GM19397 (cell line): Measurements from ENCODE around the gene PIKFYVE.
"Not testable (repeated sequence)": the region's sequence is repeated elsewhere in the genome, so short reads cannot be mapped to it uniquely, and the experiment has no call there.

Experiments
- ATAC-seq: cut with Tn5 transposase; IDR thresholded peaks from one replicate; pipeline ENCODE4 v1.9.1; 2021; ENCODE audit warnings: mild to moderate bottlenecking, moderate library complexity; ENCODE audit not compliant: unreplicated experiment

Gene PIKFYVE

DNA sequence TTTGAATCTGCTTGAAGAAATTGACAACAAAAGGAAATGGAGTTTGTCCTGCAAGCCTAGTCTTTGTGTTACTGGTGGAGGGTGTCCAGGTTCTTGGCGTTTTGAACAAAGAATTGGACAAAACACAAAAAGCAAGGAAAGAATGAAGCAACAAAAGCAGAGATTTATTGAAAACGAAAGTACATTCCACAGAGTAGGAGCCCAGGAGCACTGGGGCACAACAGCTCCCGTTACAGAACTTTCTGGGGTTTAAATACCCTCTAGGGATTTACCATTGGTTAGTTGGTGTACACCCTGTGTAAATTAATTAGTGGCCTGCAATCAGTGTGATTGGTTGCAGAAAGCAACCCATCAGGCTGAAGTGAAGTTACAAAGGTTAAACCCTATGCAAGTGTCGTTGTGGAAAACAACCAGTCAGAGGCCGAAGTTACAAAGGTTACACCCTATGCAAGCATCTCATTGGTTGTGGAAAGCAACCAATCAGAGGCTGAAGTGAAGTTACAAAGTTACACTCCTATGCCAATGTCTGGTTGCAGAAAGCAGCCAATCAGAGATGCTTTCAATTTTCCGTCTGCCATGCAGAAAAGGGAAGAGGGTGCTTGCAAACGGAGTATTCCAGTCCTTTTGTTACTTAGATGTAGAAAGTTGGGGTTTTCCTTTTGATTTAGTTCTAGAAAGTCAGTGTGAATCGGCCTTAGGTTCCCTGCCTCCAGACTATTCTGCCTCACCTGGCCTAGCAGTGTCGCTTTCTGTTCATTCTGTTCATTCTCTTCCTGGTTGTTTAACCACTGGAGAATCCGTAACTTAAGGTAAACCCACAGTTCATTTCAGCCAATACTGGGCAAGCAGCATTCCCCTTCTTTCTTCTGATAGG, 92.9 kb downstream of the PIKFYVE start:
- no peak for ATAC-seq

DNA sequence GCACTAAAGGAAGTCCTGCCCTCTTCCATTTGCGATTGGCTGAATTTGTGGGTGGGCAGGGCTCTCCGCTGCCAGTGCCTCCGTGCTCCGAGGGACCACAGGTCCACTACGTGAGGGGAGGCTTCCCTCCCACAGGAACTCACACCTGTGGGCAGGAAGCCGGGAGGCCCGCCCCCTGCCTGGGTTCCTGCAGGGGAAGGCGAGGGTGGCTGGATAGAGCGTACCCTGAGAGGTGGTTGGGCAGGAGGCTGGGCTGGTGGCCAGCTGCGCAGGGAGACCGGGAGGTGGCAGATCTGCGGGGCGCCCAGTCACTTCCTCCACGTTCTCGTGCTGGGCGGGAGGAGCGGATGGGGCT, 93.6 kb downstream of the PIKFYVE start:
- ATAC-seq, result no peak

DNA sequence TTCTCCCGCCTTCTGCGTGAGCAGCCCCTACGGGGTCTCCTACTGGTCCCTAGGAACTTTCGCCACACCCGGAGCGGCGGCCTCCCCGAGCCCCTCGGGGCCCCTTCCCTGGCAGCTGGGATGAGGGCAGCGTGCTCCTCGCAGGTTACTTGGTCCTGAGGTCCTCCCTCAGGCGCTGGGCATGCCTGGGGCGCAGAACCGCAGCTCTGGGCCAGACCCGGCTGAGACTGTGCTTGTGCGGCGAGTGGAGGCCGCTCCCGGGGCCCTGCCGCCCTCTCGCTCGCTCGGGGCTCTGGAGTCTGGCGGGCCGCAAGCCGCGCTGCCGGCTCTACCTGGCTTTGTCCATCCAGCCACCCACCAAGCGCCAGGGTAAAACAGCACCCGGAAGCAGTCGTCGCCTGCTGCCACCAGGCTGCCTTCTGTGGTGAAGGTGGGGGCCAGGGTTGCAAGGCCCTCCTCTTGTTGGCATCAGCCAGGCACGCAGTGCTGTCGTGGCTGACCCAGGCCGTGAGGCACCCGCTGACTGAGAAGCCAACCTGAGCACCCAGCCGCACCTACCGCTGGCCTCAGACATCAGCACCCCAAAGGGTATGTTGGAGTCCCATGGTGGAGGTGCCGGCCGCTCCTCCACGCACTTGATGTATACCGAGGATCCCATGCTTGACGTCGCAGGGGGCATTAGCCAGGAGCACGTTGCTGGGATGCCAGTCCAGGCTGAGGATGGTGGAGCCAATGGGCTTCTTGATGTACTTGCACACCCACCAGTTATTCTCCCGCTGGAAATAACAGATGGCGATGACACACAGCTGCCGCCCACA, 94.4 kb downstream of the PIKFYVE start:
- no peak for ATAC-seq

DNA sequence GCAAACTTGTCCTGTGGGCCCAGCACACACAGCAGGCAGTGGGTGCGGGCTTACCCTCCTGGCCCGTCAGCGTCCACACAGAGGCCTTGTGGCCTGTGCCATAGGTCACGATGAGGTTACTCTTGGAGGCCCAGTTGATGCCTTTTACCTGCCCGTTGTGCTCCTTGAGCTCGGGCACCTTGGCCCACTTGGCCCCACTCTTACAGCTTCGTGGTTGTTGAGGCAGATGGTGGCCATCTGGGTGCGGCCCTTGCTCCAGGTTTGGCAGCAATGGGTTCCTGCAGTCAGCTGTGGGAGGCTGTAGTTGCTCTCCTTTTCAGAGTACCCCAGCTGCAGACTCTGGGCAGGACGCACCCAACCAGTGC, 95.0 kb downstream of the PIKFYVE start:
- no peak for ATAC-seq

DNA sequence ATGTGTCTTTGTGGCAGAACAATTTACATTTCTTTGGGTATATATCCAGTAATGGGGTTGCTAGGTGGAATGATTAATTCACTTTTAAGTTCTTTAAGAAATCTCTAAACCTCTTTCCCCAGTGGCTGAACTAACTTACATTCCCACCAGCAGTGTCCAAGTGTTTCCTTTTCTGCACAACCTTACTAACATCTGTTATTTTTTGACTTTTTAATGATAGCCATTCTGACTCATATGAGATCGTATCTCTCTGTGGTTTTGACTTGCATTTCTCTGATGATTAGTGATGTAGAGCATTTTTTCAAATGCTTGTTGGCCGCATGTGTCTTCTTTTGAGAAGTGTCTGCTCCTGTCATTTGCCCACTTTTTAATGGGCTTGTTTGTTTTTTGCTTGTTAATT, 97.4 kb downstream of the PIKFYVE start:
- peak; percentile 44 for ATAC-seq

DNA sequence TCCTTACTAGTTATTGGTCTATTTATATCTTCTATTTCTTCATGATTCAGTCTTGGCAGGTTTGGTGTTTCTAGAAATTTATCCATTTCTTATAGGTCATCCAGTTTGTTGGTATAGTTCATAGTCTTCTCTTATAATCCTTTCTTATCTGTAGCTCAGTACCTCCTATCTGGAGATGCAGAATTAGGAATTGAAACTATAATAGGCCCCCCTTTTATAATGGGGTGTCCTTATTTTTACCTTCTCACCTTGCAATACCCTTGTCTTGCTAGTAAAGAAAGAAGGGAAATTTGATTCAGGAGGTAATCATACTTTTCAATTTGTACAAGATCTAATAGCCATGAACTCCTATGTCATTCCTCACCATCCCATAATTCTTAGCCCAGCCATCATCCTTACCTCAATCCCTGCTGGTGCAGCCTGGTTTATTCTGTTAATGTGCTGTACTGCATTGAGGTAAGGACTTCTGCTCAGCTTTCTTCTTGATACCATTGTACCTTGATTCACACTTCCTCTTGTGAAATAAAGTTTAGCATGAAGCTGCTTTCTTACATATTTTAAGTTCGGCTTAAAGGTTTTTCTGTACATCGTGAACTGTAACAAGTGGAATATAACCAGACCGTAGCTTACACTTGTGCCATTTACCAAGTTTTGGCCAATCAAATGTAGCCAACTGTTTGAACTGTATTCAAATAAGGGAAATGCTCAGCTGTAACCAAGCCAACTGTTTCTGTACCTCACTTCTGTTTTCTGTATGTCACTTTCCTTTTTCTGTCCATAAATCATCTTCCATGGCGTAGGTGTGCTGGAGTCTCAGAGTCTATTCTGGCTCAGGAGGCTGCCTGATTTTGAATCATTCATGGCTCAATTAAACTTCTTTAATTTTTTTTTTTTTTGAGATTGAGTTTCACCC, 100.4 kb downstream of the PIKFYVE start:
- ATAC-seq, result peak; percentile 64

DNA sequence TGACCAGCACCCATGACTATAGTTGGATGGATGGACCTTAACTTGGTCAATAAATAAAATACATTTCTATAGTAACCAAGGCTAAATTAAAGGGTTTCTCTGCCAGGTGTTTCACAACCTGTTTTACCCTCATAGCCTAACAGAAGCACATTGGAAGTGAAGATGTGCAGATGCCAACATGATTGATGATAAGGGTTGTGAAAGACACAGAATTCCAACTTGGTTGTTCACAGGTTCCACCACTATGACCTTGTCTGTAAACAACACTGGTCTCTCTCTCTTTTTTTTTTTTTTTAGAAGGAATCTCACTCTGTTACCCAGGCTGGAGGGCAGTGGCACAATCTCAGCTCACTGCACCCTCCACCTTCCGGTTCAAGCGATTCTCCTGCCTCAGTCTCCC, 103.0 kb downstream of the PIKFYVE start:
- no peak for ATAC-seq

DNA sequence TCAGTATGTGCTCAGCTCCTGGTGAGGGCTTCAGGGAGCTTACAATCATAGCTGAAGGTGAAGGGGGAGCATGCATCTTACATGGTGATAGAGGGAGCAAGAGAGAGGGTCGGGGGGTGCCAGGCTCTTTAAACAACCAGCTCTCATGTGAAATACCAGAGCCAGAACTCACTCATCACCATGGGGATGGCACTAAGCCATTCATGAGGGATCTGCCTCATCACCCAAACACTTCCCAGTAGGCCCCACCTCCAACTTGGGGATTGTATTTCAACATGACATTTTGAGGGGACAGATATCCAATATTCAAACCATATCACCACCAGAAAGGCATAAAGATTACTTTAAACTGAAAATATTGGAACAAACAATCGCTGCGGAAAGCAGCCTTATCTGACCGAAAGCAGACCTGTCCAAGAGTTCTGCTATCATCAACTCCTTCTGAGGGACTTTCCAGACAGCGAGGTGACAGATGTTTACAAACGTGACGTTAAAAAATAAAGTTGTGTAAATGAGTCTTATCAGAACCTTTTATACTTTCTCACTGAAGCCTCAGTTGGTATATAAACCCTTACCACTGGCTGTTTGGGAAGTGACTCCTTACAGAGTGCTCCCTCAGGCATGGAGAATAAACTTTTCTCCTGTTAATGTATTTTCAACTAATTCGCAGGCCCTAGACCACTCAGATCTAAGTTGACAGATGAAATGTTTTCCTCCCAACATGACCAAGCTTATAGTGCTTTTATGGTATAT, 105.0 kb downstream of the PIKFYVE start:
- no peak for ATAC-seq

DNA sequence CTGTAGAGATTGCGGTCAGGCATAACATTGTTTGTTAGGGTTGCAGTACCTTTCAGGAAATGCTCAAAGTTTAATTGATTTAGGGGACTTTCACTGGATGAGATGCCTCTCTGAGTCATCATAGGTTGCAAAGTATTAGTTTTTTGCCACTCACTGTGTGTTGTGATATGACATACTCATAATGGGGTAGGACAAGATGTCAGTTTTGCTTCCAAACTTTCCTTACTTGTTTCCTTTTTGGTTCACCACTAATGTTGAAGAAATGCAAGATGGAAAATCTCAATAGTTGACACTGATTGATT, 105.5 kb downstream of the PIKFYVE start:
- no peak for ATAC-seq

DNA sequence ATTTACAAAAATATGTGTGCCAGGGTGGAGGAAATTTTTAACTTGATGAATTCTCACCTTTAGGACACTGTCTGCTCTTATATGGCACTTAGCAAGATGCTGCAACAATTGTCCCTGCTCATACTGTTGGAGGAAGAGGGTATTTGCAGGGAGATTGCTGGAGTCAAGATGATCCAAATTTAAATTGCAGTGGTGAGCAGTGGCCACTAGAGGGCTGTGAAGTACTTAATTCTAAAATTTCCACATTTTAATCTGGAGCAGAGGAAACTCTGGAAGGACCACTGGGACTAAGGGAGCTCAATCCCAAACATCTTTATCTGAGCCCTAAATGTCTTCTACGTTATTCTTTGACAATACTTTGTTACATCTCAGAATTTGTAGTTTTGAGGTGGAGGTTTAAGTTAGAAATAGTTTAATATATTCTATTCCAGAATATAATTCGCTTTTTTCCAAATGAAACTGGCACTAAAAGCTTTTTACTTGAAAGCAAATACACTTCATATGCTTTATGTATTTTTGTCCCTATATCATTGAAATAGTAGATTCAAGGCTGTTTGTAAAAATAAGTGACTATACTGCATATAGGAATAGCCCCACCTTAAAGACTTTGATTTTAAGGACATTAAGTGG, 107.5 kb downstream of the PIKFYVE start:
- no peak for ATAC-seq

DNA sequence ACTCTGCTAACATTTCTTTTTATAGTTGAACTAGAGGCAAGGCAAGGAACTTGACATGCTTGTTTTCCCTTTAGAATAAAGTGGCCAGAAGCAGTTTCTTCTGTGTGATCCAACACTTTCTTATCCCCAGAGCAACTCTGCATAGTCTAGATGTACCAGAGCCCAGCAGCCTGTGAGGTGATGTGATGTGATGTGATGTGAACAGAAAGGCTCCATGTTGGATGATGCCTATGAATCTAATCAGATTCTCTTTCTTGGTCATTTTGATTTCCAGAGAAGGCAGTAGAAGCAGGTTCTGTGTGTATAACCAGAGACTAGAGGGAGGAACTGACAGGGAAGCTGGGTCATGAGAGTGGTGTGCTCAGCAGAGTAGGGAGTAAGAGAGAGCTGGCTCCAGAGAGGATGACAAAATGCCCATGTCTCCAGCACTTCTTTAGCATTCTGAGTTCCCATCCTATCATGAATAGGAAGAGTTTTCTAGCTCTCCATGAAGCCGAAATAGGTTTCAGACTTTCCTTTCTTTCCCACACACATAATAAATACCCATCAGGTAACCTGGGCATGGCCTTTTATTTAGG, 109.5 kb downstream of the PIKFYVE start:
- ATAC-seq, result no peak

DNA sequence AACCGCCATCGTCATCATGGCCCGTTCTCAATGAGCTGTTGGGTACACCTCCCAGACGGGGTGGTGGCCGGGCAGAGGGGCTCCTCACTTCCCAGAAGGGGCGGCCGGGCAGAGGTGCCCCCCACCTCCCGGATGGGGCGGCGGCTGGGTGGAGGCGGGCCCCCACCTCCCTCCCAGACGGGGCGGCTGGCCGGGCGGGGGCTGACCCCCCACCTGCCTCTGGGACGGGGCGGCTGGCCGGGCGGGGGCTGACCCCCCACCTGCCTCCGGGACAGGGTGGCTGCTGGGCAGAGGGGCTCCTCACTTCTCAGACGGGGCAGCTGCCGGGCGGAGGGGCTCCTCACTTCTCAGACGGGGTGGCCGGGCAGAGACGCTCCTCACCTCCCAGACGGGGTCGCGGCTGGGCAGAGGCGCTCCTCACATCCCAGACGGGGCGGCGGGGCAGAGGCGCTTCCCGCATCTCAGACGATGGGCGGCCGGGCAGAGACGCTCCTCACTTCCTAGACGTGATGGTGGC, 111.3 kb downstream of the PIKFYVE start:
- not testable (repeated sequence) for ATAC-seq

DNA sequence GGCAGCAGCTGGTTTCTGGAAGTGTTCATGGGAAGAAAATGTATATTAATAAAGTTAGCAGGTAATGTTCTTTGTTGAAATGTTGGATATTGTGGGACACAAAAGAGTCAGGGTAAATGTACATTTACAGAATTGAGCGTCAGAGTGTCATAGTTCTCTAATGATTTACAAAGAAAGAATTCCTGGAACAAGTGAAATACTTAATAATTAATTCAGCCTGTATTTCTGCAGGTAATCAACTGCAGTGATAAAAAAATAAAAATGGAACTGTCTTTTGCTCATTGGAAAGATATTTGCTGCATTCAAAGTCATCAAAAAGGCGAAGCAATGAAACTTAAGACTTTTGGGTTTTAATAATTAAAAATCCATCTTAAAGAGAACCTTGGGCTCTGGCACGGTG, 113.1 kb downstream of the PIKFYVE start:
- no peak for ATAC-seq

DNA sequence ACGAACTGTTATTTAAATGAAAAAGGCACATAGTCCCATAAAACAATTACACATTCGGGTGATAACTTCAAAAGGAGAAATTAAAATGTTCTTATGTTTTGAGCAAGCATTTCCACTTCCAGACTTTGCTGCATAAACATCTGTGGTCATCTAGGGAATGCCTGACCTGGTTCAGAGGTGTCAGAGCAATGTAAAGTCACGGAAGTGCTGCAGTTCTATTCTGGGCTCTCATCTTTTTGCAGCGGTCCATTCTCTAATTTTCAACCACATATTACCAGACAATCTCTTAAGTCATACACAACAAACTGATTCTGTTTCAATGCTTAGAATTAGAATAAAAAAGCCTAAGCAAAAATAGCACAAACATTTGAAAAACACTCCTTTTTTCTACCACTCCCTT, 118.6 kb downstream of the PIKFYVE start:
- no peak for ATAC-seq

DNA sequence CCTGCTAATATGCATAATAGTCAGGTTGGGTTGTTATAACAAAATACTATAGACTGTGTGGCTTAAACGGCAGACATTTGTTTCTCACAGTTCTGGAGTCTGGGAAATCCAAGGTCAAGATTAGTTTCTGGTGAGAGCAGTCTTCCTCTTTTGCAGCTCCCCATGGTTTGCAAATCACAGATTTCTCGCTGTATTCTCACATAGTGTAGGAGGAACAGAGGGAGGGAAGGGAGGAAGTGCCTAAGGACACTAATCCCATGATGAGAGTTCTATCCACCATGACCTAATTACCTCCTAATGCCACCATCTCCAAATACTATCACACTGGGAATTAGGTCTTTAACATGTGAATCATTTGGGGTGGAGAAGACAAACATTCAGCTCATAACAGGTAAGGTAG, 120.5 kb downstream of the PIKFYVE start:
- ATAC-seq, result no peak

DNA sequence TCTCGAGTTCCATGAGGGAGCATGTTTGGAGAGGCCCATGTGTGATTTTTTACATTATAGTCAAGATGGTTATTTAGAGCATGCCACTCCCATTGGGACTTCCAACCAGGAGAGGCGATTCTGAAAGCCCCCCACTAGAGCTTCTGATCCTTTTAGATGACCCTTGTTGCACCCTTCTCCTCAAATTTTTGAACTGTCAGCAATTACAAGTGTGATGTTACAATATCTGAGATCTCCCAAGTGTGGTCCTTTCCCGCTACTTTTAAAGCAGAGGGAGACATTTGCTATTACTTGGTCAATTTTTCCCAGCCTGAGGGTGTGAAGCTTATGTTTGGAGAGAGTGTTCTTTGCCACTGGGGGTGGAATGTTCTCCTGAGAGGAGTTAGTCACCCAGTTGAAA, 123.9 kb downstream of the PIKFYVE start:
- ATAC-seq, result no peak

DNA sequence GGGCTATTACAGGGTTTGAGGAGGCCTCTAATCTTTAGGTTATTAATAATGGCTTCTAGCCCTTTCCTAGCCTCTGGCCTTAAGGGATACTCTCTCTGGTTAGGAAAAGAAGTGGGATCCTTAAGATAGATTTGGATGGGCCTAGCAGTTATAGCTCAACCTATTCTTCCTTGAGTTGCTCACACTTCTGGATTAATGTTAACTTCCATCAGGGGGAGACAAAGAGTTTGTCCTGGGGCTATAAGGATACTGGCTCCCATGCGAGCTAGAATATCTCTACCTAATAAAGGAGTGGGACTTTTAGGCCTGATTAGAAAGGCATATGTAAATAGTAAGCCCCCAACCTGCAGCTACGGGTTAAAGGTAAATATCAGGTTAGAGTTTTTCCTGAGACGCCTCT, 126.2 kb downstream of the PIKFYVE start:
- no peak for ATAC-seq

DNA sequence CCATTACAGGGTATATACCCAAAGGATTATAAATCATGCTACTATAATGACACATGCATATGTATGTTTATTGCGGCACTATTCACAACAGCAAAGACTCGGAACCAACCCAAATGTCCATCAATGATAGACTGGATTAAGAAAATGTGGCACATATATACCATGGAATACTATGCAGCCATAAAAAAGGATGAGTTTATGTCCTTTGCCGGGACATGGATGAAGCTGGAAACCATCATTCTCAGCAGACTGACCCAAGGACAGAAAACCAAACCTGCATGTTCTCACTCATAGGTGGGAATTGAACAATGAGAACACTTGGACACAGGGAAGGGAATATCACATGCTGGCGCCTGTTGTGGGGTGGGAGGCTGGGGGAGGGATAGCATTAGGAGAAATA, 130.7 kb downstream of the PIKFYVE start:
- ATAC-seq, result not testable (repeated sequence)

DNA sequence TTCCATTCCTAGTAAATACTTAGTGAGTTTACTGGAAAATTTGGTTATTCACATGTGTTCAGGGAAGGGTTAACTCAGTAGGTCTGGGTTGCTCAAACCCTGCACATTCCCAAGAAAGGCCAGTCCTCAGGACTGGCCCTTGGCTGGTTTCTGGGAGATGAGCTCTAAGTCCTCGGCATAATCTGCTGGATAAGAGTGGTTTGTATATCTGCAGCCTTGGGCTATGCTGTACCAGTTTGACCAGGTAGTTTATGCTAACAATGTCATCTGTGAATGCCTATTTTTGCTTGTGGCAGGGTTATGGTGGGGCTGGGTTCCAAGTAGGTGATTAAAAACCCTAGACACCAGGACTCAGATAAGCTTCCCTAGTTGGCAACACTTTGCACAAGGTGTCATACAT, 133.1 kb downstream of the PIKFYVE start:
- ATAC-seq, result no peak
